ENCODE data around the gene CROCC2.
"Not testable (repeated sequence)": the region's sequence is repeated elsewhere in the genome, so short reads cannot be mapped to it uniquely, and the experiment has no call there.

The CROCC2 gene

DNA sequence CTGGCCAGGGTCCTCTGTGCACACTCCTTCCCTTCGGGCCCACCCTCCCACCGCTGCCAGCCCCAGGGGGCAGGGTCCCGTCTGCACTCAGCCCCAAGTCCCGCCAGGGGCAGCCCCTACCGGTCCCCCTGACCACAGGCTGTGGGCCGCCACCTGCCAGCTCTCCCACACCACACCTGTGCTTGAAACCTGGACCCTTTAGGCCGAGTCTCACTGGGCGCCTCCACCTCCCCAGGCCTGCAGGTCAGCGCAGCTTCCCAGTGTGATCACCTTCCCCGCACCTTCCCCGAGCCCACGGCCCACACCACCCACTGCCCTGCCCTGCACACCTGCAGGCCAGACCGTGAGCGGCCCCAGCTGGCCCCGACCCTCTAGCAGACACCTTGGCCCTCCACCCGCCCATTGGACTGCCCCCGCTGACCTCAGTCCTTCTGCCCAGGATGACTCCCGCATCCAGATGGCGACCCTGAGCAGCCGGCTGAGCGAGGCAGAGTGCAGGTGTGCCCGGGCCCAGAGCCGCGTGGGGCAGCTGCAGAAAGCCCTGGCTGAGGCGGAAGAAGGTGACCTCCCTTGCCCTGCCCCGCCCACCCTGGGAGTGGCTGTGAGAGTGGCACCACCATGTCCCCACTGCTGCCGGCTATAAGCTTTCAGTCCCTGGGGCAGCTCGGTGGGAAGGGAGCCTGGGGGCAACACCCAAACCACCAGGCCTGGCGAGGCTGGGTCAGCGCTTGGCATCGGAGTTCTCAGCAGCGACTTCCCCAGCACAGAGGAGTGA, 61.0 kb downstream of the CROCC2 start:
- DNase-seq (ENCODE audit: low read depth in 2 of 2): no peak

DNA sequence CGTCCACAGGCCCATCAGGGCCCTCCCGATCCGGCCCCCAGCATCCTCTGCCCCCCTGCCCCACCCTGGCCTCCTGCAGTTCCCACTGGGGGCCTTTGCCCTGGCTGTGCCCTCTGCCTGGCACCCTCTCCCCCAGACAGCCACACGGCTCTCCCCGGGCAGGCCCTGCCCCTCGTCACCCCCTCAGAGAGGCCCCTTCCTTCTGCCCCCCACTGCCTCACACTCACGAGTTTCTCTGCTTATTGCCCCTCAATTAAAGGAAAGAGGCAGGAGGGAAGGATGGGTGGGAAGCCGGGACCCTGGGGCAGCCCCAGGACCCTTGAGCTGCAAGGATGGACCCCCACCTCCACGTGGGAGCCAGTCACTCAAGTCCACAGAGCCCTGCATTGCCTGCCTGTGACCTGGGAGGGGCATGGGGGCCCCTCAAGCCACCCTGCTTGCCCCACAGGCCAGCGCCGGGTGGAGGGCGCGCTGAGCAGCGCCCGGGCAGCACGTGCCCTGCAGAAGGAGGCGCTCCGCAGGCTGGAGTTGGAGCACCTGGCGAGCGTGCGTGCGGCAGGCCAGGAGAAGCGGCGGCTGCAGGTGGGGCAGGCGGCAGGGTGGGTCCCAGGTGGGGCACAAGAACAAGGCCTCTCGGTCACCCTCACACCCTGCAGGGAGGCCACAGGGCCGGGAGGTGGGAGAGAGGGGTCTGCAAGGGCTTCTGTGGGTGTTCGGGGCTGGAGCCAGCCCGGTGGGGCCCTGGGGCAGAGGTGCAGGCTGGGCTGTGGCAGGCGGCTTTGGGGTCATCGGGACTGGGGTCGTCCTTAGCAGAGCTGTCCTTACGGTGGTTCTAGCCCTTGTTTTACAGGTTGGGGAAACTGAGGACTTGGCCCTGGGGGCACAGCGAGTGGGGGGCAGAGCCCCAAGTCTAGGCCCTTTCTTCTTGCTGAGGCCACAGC, 61.8 kb downstream of the CROCC2 start:
- no peak for DNase-seq (ENCODE audit: low read depth in 2 of 2)

DNA sequence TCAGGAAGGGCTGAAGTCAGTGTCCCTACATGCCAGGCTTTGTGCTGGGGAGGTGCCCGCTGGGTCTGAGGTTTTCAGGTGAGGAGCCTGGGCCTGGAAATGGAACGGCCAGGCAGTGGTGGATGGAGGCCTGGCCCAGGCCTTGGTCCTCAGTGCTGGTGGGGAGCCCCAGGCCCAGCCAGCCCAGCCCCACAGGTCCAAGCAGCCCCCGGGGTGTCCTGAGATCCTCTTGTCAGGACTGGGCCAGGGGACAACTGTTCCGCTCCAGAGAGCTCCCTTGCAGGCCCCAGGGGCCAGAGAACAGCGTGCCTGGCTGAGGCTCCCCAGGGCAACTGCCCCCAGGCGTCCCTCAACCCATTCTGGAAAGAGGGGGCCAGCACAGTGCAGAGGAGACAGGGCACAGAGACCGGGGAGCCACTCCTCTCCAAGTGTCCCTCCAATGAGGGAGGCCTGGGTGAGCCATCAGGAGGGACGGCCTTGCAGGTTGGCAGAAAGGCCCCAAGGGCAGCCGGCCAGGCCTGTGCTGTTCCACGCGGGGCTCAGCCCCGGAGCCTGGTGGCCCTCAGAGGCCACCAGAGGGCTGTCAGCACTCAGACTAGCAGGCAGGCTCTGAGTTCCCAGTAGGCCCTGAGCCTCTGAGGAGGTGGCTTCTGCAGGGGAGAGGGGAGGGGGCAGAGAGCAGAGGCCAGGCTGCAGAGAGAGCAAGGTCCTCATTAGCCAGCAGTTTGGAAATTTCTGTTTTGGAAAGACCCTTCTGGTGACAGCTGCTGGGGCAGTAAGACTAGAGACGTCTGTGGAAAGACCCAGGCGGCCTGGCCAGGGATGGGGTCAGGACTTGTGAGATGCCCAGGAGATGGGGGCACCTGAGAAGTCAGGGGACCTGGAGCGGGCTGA, 62.8 kb downstream of the CROCC2 start:
- DNase-seq (ENCODE audit: low read depth in 2 of 2): no peak

DNA sequence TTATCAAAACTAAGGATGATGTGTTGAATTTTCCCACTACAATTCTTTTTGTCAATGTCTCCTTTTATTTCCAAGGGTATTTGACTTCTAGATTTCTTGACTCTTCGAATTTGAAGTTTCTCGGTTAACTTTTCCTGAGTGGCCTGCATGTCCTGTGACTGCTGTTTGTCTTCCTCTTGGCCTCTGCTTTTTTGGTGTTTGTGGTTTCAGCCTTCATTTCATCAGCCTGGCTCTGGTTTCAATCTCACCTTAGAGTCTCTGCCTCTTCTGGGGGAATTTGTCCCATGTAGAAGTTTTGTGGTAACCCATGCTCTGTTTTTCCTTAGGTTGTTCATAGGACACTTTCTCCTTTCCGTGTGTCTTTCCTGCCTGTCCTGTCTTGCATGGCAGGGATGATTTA, 64.0 kb downstream of the CROCC2 start:
- no peak for DNase-seq (ENCODE audit: low read depth in 2 of 2)

DNA sequence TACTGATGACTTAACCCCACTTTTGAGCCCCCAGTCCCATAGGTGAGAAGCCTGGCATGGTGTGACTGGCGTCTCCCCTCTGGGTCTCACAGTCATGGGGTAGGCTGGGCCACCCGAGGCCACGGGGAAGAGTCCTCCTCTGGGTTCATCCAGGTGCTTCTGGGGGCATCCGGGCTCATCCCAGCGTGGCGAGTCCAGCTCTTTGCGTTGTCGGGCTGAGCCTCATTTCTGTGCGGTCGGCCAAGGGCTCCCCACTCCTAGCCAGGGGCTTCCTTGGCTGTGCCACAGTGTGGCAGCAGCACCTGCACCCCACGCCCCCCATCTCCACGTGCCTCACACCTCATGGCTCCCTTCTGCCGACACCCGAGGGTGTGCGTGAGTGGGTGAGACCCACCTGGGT, 64.7 kb downstream of the CROCC2 start:
- no peak for DNase-seq (ENCODE audit: low read depth in 2 of 2)

DNA sequence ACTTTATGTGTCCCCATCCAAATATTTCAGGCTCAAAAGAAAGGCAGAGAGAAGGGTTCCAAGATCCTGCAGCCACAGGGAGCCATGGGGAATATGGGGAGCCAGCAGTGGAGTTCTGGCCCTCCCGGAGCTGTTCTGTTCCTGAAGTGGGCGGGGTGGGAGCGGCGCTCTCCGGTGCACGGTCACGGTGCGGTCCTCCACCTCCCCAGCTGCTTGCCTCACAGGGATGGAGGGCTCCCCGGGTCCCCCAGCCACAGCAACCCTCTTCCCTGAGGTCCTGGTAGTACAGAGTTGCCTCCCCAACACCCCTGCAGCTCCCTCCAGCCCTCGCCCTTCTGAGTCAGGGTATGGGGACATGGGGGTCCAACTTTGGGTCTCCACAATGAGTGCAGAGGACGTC, 66.1 kb downstream of the CROCC2 start:
- DNase-seq (ENCODE audit: low read depth in 2 of 2): no peak

DNA sequence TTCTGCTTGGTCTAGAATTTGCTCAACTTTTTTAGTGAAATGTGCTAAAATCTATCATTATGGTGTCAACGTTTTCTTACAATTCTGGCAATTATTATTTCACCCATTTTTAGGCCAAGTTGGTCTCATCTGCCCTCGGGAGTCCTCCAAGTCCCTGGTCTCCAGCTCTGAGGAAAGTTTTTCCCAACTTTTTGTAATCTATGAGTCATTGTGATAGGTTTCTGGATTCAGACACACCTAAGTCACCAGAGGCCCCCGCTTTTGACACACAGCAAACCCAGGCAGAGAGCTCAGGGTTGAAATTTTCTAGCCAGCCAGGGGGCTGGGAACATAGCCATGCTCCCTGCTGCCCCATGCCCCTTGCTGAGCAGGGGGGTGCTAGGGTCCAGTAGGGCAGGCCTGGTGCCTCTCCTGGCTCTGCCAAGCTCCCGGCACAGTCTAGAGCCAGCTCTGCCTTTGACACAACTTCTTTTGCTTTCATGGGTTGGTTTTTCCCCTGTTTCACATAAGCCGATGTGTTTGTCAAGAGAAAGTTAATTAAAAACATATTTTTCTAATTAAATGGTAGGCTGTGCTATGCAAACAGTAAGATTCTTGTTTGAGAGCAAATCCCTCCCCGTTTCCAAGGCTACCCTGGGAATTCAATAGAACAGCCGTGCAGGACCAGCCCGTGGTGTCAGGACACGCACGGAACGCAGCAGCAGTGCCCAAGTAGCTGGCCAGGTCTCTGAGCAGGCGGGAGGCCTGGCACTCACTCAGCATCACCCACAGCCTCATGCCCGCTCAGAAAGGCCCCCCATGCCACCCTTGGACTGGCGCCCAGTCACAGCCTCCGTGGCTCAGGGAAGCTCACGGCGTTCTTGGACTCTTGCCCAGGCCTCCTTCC, 66.7 kb downstream of the CROCC2 start:
- DNase-seq (ENCODE audit: low read depth in 2 of 2): no peak

DNA sequence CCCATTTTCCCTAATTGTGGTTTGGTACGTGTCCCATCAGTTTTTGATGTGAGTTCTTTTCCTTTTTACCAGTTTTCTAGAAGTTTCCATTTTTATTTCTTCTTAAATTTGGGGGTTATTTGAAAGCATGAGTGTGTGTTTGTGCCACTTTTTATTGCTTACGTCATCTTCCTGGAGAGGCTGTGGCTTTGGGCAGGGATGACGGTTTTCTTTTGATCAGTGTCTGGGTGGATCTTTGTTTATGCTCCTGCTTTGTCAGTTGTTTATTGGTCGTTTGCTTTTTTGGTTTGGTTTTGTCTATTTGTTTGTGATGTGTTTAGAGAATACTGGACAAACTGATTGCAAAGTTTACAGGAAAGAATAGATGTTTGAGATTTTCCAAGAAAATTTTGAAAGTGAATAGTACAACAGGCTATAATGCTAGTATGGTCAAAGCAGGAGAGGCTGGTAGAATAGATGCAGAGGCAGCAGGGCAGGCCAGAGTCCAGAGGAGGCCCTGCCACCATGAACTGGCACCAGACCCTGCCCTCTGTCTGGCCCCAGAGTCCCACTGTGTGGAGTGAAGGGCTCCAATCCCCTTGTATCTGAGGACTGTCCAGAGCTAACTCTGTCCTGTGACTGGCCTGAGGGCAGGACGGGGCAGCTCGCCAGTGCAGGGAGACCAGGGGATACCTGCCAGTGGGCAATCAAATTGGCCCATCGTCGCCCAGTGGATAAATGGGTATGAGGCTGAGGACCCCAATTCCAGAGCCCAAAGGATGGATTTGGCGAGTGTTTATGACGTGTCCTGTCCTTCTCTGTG, 68.8 kb downstream of the CROCC2 start:
- DNase-seq (ENCODE audit: low read depth in 2 of 2): no peak

DNA sequence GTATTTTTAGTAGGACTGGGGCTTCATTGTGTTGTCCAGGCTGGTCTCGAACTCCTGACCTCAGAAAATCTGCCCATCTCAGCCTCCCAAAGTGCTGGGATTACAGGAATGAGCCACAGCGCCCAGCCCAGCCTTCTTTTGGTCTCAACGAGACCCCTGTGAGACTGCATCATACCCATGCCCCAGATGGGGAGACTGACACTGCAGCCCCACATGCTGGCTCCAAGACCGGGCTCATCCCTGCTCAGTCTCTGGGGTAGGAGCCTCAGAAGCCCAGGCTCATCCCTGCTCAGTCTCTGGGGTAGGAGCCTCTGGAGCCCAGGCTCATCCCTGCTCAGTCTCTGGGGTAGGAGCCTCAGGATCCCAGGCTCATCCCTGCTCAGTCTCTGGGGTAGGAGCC, 69.8 kb downstream of the CROCC2 start:
- not testable (repeated sequence) for DNase-seq (ENCODE audit: low read depth in 2 of 2)

DNA sequence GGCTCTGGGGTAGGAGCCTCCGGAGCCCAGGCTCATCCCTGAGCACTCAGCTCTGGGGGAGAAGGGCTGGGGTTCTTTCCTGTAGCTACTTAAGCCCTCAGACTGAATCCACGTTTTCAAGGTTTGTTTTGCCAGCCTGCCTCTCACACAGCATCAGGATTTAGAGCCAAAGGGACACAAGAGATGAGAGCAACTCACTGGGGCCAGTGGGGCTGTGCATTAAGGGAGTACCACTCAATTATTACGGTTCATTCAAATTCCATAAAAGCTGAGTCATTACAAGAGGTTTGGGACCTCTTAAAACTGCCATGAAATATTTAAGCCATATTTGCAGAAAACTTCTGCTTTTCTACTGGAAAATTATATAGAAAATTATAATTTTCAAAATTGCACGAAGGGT, 75.1 kb downstream of the CROCC2 start:
- no peak for DNase-seq (ENCODE audit: low read depth in 2 of 2)

DNA sequence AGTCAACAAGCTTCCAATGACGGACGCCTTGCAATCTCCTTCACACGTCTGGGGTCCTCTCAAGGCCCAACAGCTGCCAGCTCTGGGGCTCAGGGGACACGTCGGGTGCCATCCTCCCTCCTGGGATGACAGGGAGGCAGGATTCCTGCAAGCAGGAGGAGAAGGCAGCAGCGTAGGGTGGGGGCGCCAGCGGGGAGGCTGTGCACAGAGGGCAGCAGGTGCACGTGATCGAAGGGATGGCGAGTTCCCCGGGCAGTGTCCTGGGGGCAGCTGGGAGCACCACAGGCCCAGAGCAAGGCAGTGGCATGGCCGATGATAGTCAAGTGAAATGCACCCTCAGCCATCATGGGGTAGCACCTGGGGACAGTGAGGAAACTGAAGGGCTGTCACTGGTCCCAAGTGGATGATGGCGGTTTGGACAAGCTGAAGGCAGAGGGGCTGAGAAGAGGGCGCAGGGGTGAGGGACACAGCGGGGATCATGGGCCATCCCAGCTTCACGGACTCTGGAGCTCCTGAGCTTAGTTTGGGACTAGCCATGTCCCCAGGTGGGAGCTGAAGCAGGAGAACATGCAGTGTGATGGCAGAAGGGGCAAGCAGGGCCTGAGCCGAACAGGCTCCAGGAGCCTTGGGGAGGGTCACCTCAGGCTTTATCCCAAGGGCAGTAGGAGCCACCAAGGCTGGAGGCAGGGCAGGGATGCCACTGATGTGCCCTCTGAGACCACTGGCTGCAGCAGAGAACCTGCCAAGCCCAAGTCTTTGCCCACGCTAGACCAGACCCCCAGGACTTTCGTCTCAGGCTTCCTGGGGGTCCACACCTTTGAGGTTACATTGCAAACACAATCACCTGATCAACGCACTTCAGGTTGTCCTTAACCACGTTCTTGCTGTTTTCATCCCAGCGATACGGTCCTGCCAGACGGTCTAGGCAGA, 76.0 kb downstream of the CROCC2 start:
- DNase-seq (ENCODE audit: low read depth in 2 of 2): no peak

DNA sequence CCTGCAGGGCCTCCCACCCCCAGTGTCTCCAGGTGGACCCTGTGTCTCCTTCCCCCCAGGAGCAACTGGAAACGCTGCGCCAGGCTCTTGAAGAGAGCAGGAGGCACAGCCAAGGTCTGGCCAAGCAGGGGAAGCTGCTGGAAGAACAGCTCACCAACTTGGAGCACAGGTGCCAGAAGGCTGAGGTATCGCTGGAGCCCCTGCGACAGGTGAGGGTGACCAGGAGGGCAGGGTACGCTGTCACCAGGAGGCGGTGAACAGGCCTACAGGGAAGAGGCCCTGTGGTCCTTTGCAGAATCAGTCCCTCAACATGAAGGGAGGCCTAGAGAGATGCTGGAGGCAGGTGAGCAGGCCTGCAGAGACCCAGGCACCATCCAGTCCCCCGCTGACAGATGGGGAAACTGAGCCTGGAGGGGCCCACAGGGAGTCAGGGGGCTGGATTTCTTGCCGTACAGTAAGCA, 76.7 kb downstream of the CROCC2 start:
- DNase-seq (ENCODE audit: low read depth in 2 of 2): no peak

DNA sequence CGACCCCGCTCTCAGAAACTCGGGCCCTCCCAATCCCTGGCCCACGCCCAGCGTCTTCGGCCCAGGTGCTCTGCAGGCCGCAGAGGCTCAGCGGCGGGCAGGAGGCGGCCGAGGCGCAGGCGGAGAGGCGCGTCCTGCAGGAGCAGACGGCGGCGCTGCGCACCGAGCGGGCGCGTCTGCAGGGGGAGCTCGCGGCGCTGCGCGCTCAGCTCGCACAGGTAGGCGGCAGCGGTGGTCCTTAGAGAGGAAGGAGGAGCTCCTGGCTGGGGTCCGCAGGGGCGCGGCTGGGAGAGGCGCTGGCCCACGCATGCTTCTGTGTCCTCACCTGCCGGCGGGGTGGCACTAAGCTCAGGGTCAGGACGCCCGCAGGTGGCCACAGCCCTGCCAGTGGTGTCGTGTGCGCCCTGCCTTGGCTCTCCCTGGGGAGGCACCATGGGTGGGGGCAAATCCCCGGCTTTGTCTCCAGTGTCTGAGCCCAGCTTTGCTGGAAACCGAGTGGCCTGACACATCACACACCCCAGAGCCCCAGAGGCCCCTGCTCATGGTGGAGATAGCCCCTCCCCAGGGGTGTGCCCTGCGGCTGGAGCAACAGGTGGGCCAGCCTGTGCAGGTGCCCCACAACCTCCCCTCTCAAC, 77.3 kb downstream of the CROCC2 start:
- peak; percentile 12 to 24 for DNase-seq (ENCODE audit: low read depth in 2 of 2)

DNA sequence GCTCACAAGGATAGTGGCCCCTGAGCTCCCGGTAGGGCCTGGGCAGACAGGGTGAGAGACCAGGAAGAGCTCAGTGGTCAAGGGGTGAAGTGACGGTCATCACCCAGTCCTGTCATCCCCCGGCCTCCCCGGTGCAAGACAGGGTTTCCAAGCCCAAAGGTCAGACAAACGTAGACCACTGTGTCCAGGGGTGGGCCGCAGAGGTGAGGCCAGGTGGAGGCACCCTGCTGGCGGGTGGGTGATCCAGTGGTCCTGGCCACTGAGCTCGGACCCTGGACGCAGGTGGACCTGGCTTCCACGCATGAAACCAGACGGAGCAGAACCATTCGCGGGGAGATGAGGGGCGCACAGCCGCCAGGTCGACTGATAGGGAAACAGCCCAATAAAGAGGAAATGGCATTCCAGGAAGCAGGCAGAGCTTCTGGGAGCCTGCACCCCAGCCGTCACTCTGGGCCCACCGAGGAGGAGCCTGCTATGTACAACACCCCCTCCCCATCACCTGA, 77.9 kb downstream of the CROCC2 start:
- no peak for DNase-seq (ENCODE audit: low read depth in 2 of 2)

DNA sequence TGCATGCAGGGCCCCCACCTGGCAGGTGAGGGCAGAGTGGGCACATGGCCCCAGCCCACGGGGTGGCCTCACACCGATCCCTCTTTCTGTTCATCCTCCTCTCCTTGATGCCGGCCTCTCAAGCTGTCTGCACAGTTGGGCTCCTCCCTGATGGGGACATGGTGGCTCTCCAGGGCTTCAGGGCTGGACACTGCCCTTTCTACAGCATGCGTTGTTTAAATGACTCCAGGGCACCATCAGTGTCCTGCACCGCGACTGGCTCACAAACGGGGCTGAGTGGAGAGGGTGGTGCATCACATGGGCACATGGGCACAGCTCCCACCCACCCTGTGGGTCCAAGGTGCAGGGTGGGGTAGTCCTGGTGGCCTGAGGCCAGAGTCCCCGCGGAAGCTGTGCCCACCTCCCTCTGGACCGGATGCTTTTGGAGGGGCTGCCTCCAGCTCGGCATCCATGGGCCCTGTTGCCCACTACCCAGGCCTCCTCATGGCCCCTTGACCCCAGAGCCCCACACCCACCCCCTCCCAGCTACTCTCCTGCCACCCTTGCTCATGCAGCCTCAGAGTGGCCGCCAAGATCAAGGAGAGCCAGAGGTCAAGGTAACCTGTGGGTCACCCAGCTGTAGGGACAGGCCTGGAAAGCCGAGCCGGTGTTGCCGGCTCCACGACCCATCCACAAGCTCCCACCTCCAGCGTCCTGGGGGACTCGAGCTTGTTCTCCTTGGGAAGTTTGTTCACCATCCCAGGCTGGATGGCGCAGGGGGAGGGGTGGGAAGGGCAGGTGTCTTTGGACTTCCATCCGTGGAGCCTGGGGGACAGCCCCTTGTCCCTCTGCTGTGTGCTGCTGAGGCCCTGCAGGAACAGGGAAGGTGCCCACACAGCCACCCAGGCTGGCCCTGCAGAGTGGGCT, 80.0 kb downstream of the CROCC2 start:
- no peak for DNase-seq (ENCODE audit: low read depth in 2 of 2)

DNA sequence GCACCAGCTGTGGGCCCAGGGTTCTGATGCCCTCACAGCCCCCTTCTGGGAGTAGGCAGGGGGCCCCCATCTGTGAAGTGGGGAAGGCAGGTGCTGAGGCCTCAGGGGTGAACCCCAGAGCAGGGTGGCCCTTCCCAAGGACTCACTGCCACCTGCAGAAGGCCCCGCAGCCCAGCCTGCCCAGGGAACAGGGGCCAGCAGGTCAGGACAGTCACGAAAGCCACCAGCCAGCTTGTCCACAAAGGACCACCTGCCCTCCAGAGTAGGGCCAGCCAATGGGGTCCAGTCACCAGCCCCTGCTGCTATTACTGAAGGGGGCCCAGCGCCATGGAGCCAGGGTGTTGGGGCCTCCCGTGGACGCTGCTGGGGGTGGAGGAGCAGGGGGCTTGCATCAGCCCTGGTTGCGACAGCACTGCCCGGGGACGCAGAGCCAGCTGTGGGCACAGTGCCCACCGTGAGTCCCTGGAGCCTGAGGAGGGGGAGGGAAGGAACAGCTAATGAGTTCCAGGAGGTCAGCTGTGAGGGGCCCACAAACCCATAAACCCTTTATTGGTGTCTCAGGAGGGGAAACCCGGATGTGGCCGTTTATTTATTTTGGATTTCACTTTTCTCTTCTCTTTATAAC, 80.8 kb downstream of the CROCC2 start:
- DNase-seq (ENCODE audit: low read depth in 2 of 2): no peak

DNA sequence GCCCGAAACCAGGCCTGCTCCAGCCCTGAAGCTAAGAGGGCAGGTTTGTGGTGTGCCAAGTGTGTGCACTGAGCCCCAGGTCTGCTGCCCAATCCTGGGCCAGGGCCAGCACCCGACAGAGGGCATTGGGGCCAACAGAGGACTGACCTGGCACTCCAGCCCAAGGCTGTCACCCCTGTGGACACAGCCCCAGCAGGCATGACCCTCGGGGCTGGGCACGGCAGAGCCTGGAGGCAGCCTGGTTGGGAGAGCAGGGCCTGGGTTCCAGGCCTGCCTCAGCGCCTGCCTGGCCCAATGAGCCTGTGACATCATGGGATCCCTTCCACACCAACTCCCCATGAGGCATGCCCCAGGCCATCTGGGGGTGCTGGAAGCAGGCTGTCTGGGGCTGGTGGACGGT, 81.5 kb downstream of the CROCC2 start:
- DNase-seq (ENCODE audit: low read depth in 2 of 2): no peak

Measured in stimulated activated CD8-positive, alpha-beta memory T cell treated with anti-CD3 and anti-CD28 coated beads, Interleukin-7, amount 100 ng/mL, for 1 hour (primary cell).